Body of pancreas (tissue), 4 donors: ENCODE results near the gene GHDC. TPM values are rescaled to one million over a fixed set of nuclear protein-coding genes. Genes with fewer than 3 reads are reported as not detected.
"Not testable (repeated sequence)": the region's sequence is repeated elsewhere in the genome, so short reads cannot be mapped to it uniquely, and the experiment has no call there.

Experiments
- ATAC-seq: fragments of 150-250 bp; one replicate; pipeline ENCODE4 v1.9.1; 2016
- DNase-seq, 4 donors: peaks; one replicate each; pipeline ENCODE4 v3.0.0-alpha.2; 2019
- H3K27ac ChIP-seq, 4 donors: fragments of 200-600 bp; sonication (generic); 1 replicate in 3 of 4; 2 replicates in 1 of 4; pipeline versions ENCODE4 v1.5.1 to v1.6.1; 2016 to 2019; ENCODE audit warnings: mild to moderate bottlenecking in 1 of 4, mixed read lengths in 1 of 4, moderate library complexity in 1 of 4
- H3K27me3 ChIP-seq, 2 donors: fragments of 200-600 bp; sonication (generic); one replicate each; pipeline ENCODE4 v1.6.0; 2016; ENCODE audit warnings: mild to moderate bottlenecking in 1 of 2
- H3K36me3 ChIP-seq, 2 donors: fragments of 200-600 bp; sonication (generic); replicated peaks in 1 of 2; 2 replicates each; pipeline ENCODE4 v1.5.1; 2016; ENCODE audit warnings: low read depth in 2 of 2; ENCODE audit not compliant: insufficient read depth in 1 of 2
- H3K4me1 ChIP-seq: fragments of 200-600 bp; sonication (generic); one replicate; pipeline ENCODE4 v1.6.0; 2016
- H3K4me3 ChIP-seq, 2 donors: fragments of 200-600 bp; sonication (generic); 1 replicate in 1 of 2; 2 replicates in 1 of 2; pipeline ENCODE4 v1.5.1; 2016 to 2019
- H3K9me3 ChIP-seq, 3 donors: fragments of 200-600 bp; sonication (generic); 1 replicate in 2 of 3; 2 replicates in 1 of 3; pipeline ENCODE4 v1.5.1; 2016
- POLR2A ChIP-seq, 3 donors: fragments of 450-650 bp; IDR thresholded peaks; one replicate each; pipeline ENCODE4 v1.6.1; 2016; ENCODE audit warnings: antibody characterized with exemption in 3 of 3, mild to moderate bottlenecking in 2 of 3
- WGBS, 2 donors: methylation state at CpG; one replicate each; pipeline ENCODE4 v1.1.5; 2017; 5-methylcytosine and 5-hydroxymethylcytosine counted together
- intact Hi-C: fragments of 100-400 bp; cut with DNase I; formaldehyde crosslinking; loops from one replicate; pipeline ENCODE4 v1.15.1; 2023
- total RNA-seq, 2 donors: library from RNA; depleted of rRNA; stranded (reverse); fragments of >200 nt; gene quantifications; one replicate each; pipeline ENCODE4 v1.1.0, GENCODE V29; 2016
- TF ChIP-seq, protein P1 (sequence below), 7 experiments: fragments of 450-650 bp in 4 of 7; fragments of 200-600 bp in 3 of 7; sonication (generic) in 3 of 7; IDR thresholded peaks; one replicate each; pipeline ENCODE4 v1.5.1; 2016 to 2019; ENCODE audit warnings: antibody characterized with exemption in 7 of 7

Gene GHDC
- total RNA-seq, 2 donors from 2014 or later, result 35.8 to 42.2 TPM

DNA sequence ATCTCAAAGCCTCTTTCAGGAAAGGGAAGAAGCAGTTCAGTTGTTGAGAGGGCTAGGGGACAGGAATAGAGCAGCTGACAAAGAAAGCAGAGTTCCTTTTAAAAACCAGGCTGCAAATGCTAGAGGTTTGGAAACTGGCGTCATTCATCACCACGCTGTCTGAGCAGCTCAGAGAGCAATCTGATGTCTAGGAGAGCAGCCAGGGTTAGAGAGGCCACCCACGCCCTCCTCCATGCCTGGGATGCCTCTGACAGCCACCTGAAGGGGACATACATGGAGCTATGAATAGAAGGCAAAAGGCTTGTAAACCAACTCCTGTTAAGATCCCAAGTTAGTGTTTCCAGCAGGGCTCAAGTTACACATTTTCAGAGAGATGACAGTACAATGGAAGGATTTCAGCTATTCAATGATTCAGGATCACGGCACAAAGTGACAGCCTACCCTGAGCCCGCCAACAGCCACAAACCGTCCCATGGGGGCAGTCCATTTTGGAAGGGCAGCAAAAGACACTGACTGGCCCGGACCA, 51.9 kb downstream of the GHDC start:
- Histone ChIP-seq H3K4me1 (peaks cover 38% of the 10 kb centered on the region), H3K27ac (peak overlapping the region in 2 of 4 donors; percentile 31 to 60), H3K9me3 (no peaks in the 10 kb centered on the region), H3K27me3 (no peaks in the 10 kb centered on the region), H3K36me3 (peaks cover 0 to 4% of the 10 kb centered on the region in 2 donors), H3K4me3 (no peak overlapping the region)
- no peak for DNase-seq
- no peak for ATAC-seq
- intact Hi-C loops, result no loop called here
- no peak for TF ChIP-seq POLR2A (IDR thresholded peaks at IDR 0.05)
- TF ChIP-seq, protein P1, sequence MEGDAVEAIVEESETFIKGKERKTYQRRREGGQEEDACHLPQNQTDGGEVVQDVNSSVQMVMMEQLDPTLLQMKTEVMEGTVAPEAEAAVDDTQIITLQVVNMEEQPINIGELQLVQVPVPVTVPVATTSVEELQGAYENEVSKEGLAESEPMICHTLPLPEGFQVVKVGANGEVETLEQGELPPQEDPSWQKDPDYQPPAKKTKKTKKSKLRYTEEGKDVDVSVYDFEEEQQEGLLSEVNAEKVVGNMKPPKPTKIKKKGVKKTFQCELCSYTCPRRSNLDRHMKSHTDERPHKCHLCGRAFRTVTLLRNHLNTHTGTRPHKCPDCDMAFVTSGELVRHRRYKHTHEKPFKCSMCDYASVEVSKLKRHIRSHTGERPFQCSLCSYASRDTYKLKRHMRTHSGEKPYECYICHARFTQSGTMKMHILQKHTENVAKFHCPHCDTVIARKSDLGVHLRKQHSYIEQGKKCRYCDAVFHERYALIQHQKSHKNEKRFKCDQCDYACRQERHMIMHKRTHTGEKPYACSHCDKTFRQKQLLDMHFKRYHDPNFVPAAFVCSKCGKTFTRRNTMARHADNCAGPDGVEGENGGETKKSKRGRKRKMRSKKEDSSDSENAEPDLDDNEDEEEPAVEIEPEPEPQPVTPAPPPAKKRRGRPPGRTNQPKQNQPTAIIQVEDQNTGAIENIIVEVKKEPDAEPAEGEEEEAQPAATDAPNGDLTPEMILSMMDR (IDR thresholded peaks at IDR 0.05), result no peak
- WGBS, 2 donors, result 76 to 81% methylated on average over 4 to 7 of the region's 7 CpGs

- ATAC-seq (no peak), DNase-seq (no peak)
- WGBS, 2 donors, result 66 to 77% methylated on average over 4 to 8 of the region's 8 CpGs
- Histone ChIP-seq H3K9me3 (no peaks in the 10 kb centered on the region), H3K27me3 (no peaks in the 10 kb centered on the region), H3K4me3 (no peak overlapping the region), H3K27ac (no peak overlapping the region), H3K4me1 (peaks cover 48% of the 10 kb centered on the region), H3K36me3 (peaks cover 0 to 4% of the 10 kb centered on the region in 2 donors)
- TF ChIP-seq POLR2A (IDR thresholded peaks at IDR 0.05), result no peak
- TF ChIP-seq, protein P1 (IDR thresholded peaks at IDR 0.05), result no peak
- intact Hi-C loops, result no loop called here
Observed at GRCh38 chr17:42141382-42141781, 52.9 kb downstream of the GHDC start.

DNA sequence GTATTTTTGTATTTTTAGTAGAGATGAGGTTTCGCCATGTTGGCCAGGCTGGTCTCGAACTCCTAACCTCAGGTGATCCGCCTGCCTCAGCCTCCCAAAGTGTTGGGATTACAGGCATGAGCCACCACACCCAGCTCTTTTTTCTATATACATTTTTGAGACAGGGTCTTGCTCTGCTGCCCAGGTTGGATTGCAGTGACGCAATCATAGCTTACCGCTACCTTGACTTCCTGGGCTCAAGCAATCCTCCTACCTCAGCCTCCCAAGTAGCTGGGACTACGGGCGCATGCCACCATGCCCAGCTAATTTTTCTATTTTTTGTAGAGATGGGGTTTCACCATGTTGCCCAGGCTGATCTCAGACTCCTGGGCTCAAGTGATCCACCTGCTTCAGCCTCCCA, 53.6 kb downstream of the GHDC start:
- H3K27me3 ChIP-seq, H3K36me3 ChIP-seq, DNase-seq, intact Hi-C loops, H3K4me3 ChIP-seq, ATAC-seq, H3K27ac ChIP-seq, H3K9me3 ChIP-seq: not testable (repeated sequence)
- peaks cover 55% of the 10 kb centered on the region for H3K4me1 ChIP-seq
- 93 to 99% methylated on average over 7 of the region's 7 CpGs for WGBS, 2 donors

Other genes starting within 250 kb of the GHDC start
- 10 to 100 TPM; 36.3 to 70.2 TPM for gene CNP, start 227.7 kb downstream of the GHDC start, total RNA-seq
- gene DNAJC7, start 177.1 kb downstream of the GHDC start, total RNA-seq, result 10 to 100 TPM; 32.4 to 43.5 TPM
- 10 to 100 TPM; 17.1 to 19.2 TPM for gene NKIRAS2, start 174.4 kb downstream of the GHDC start, total RNA-seq
- gene C17orf113, start 143.9 kb downstream of the GHDC start, total RNA-seq, result 1 to 10 TPM; 1.6 to 4.4 TPM
- 1 to 10 TPM in 1 of 2 donors, not detected in 1; 1.3 TPM for gene ZNF385C, start 96.0 kb downstream of the GHDC start, total RNA-seq
- gene DHX58, start 81.8 kb downstream of the GHDC start, total RNA-seq, result 10 to 100 TPM in 1 of 2 donors, 1 to 10 TPM in 1; 5.7 to 19.1 TPM
- gene KAT2A, start 73.1 kb downstream of the GHDC start, total RNA-seq, result 10 to 100 TPM; 50.6 to 58.7 TPM
- gene HSPB9, start 71.7 kb downstream of the GHDC start, total RNA-seq, result 1 to 10 TPM in 1 of 2 donors, not detected in 1; 1.8 TPM
- gene RAB5C, start 39.5 kb downstream of the GHDC start, total RNA-seq, result 10 to 100 TPM; 21.1 to 37.1 TPM
- not detected for gene KCNH4, start 13.4 kb downstream of the GHDC start, total RNA-seq
- not detected for gene HCRT, start 9.0 kb downstream of the GHDC start, total RNA-seq
- gene STAT5B, start 81.9 kb upstream of the GHDC start, total RNA-seq, result 10 to 100 TPM; 35.3 TPM
- gene STAT5A, start 94.0 kb upstream of the GHDC start, total RNA-seq, result 10 to 100 TPM; 25.2 to 52.1 TPM
- 10 to 100 TPM; 79.4 to 99.5 TPM for gene STAT3, start 193.9 kb upstream of the GHDC start, total RNA-seq
- gene CAVIN1, start 228.8 kb upstream of the GHDC start, total RNA-seq, result 10 to 100 TPM; 63.3 to 75.8 TPM